HEK293 (cell line): ENCODE data around the gene ACSM3.

Source experiments
- CTCF ChIA-PET: fragments of 350-600 bp; formaldehyde crosslinking; extraction: SDS; loops from one replicate; lab custom pipeline; 2021; ENCODE audit warnings: antibody characterized with exemption; lab: Yijun Ruan, JAX
- POLR2A ChIA-PET: fragments of 300-600 bp; formaldehyde crosslinking; extraction: SDS; loops from one replicate; lab custom pipeline; 2020; ENCODE audit warnings: antibody characterized with exemption, inconsistent platforms; lab: Yijun Ruan, JAX
- H3K27ac ChIP-seq: fragments of 200-500 bp; sonication (Bioruptor generic); 2 replicates; pipeline ENCODE4 v1.5.1; 2014; ENCODE audit warnings: low read depth, low read length, control low read depth, inconsistent platforms; ENCODE audit errors: extremely low read depth
- H3K36me3 ChIP-seq, 2 experiments: fragments of 200-500 bp in 1 of 2; sonication (Bioruptor generic) in 1 of 2; 1 replicate in 1 of 2; 2 replicates in 1 of 2; pipeline ENCODE4 v1.5.1; 2014 to 2017; ENCODE audit warnings: inconsistent platforms in 2 of 2, low read length in 2 of 2; ENCODE audit not compliant: control insufficient read depth in 2 of 2, insufficient read depth in 1 of 2
- H3K4me1 ChIP-seq: fragments of 200-500 bp; sonication (Bioruptor generic); 2 replicates; pipeline ENCODE4 v1.5.1; 2014; ENCODE audit warnings: mild to moderate bottlenecking, low read length, inconsistent platforms; ENCODE audit not compliant: control insufficient read depth, insufficient read depth
- H3K4me3 ChIP-seq: 2 replicates; pipeline ENCODE4 v1.5.1; 2011; ENCODE audit warnings: low read depth, mild to moderate bottlenecking, control low read depth, low read length, moderate library complexity
- H3K9me3 ChIP-seq: fragments of 200-500 bp; sonication (Bioruptor generic); 2 replicates; pipeline ENCODE4 v1.5.1; 2014; ENCODE audit warnings: low read depth, low read length, inconsistent platforms; ENCODE audit not compliant: control insufficient read depth, insufficient read depth
- ATF2 ChIP-seq: fragments of 450-650 bp; formaldehyde crosslinking; IDR thresholded peaks from 2 replicates; pipeline ENCODE4 v1.5.1; 2016; ENCODE audit warnings: missing biosample characterization, missing genetic modification characterization, low read depth
- BCL6B ChIP-seq: fragments of 450-650 bp; formaldehyde crosslinking; IDR thresholded peaks from 2 replicates; pipeline ENCODE4 v1.5.1; 2017; ENCODE audit warnings: missing biosample characterization, missing genetic modification characterization
- KLF9 ChIP-seq: fragments of 450-650 bp; formaldehyde crosslinking; IDR thresholded peaks from 2 replicates; pipeline ENCODE4 v1.5.1; 2016; ENCODE audit warnings: missing biosample characterization, missing genetic modification characterization, low read depth
- MZF1 ChIP-seq: fragments of 450-650 bp; formaldehyde crosslinking; IDR thresholded peaks from 2 replicates; pipeline ENCODE4 v1.5.1; 2017; ENCODE audit warnings: missing biosample characterization, missing genetic modification characterization, borderline replicate concordance
- OSR2 ChIP-seq: fragments of 450-650 bp; formaldehyde crosslinking; IDR thresholded peaks from 2 replicates; pipeline ENCODE4 v1.5.1; 2016; ENCODE audit warnings: missing biosample characterization, missing genetic modification characterization
- SCRT2 ChIP-seq: fragments of 450-650 bp; formaldehyde crosslinking; IDR thresholded peaks from 2 replicates; pipeline ENCODE4 v1.5.1; 2016; ENCODE audit warnings: missing biosample characterization, missing genetic modification characterization
- SETDB1 ChIP-seq: IDR thresholded peaks from one replicate; pipeline ENCODE4 v1.6.1; 2017; ENCODE audit warnings: mild to moderate bottlenecking, low read length, moderate library complexity, mixed read lengths; ENCODE audit not compliant: insufficient read length
- ZBTB20 ChIP-seq: fragments of 450-650 bp; formaldehyde crosslinking; IDR thresholded peaks from 2 replicates; pipeline ENCODE4 v1.5.1; 2016; ENCODE audit warnings: missing biosample characterization, missing genetic modification characterization
- ZFP69B ChIP-seq: fragments of 450-650 bp; formaldehyde crosslinking; IDR thresholded peaks from 2 replicates; pipeline ENCODE4 v1.5.1; 2016; ENCODE audit warnings: missing biosample characterization, missing genetic modification characterization
- ZNF2 ChIP-seq: fragments of 450-650 bp; formaldehyde crosslinking; IDR thresholded peaks from 2 replicates; pipeline ENCODE4 v1.5.1; 2016; ENCODE audit warnings: missing biosample characterization, missing genetic modification characterization
- ZNF239 ChIP-seq: fragments of 450-650 bp; formaldehyde crosslinking; IDR thresholded peaks from 2 replicates; pipeline ENCODE4 v1.5.1; 2016; ENCODE audit warnings: missing biosample characterization, missing genetic modification characterization
- ZNF274 ChIP-seq, 2 experiments: fragments of 200-500 bp in 1 of 2; fragments of 450-650 bp in 1 of 2; sonication (Bioruptor generic) in 1 of 2; formaldehyde crosslinking in 1 of 2; IDR thresholded peaks; 2 replicates each; pipeline versions ENCODE4 v1.5.1 to v1.6.1; 2014 to 2016; ENCODE audit warnings: borderline replicate concordance in 1 of 2, inconsistent platforms in 1 of 2, low read length in 1 of 2, missing biosample characterization in 1 of 2, missing genetic modification characterization in 1 of 2
- ZNF416 ChIP-seq: fragments of 450-650 bp; formaldehyde crosslinking; IDR thresholded peaks from 2 replicates; pipeline ENCODE4 v1.5.1; 2016; ENCODE audit warnings: missing biosample characterization, missing genetic modification characterization
- ZNF449 ChIP-seq: fragments of 450-650 bp; formaldehyde crosslinking; IDR thresholded peaks from 2 replicates; pipeline ENCODE4 v1.5.1; 2017; ENCODE audit warnings: missing biosample characterization, mild to moderate bottlenecking, missing genetic modification characterization, moderate library complexity
- ZNF530 ChIP-seq: fragments of 450-650 bp; formaldehyde crosslinking; IDR thresholded peaks from 2 replicates; pipeline ENCODE4 v1.5.1; 2016; ENCODE audit warnings: low read depth, missing biosample characterization, missing genetic modification characterization
- ZNF548 ChIP-seq: fragments of 450-650 bp; formaldehyde crosslinking; IDR thresholded peaks from 2 replicates; pipeline ENCODE4 v1.5.1; 2016; ENCODE audit warnings: missing biosample characterization, missing genetic modification characterization
- ZNF626 ChIP-seq: fragments of 450-650 bp; sonication (Bioruptor Pico); formaldehyde crosslinking; IDR thresholded peaks from 2 replicates; pipeline ENCODE4 v1.5.1; 2018; ENCODE audit warnings: missing biosample characterization, missing genetic modification characterization, inconsistent platforms
- ZNF629 ChIP-seq: fragments of 450-650 bp; formaldehyde crosslinking; IDR thresholded peaks from 2 replicates; pipeline ENCODE4 v1.5.1; 2017; ENCODE audit warnings: missing biosample characterization, missing genetic modification characterization
- ZNF639 ChIP-seq: fragments of 450-650 bp; formaldehyde crosslinking; IDR thresholded peaks from 2 replicates; pipeline ENCODE4 v1.5.1; 2016; ENCODE audit warnings: missing biosample characterization, missing genetic modification characterization
- ZNF654 ChIP-seq: fragments of 450-650 bp; formaldehyde crosslinking; IDR thresholded peaks from 2 replicates; pipeline ENCODE4 v1.5.1; 2016; ENCODE audit warnings: low read depth, missing biosample characterization, missing genetic modification characterization
- ZNF677 ChIP-seq: fragments of 450-650 bp; IDR thresholded peaks from 2 replicates; pipeline ENCODE4 v1.5.0; 2018; ENCODE audit warnings: missing biosample characterization, mild to moderate bottlenecking, missing genetic modification characterization, moderate library complexity
- ZNF704 ChIP-seq: fragments of 450-650 bp; formaldehyde crosslinking; IDR thresholded peaks from 2 replicates; pipeline ENCODE4 v1.5.1; 2016; ENCODE audit warnings: missing biosample characterization, missing genetic modification characterization
- ZNF747 ChIP-seq: fragments of 450-650 bp; formaldehyde crosslinking; IDR thresholded peaks from 2 replicates; pipeline ENCODE4 v1.5.1; 2016; ENCODE audit warnings: missing biosample characterization, missing genetic modification characterization
- ZSCAN30 ChIP-seq: fragments of 450-650 bp; IDR thresholded peaks from 2 replicates; pipeline ENCODE4 v1.5.1; 2018; ENCODE audit warnings: missing biosample characterization, mild to moderate bottlenecking, missing genetic modification characterization, moderate library complexity
- ZSCAN4 ChIP-seq: fragments of 450-650 bp; formaldehyde crosslinking; IDR thresholded peaks from 2 replicates; pipeline ENCODE4 v1.5.1; 2017; ENCODE audit warnings: missing biosample characterization, missing genetic modification characterization
- ZXDB ChIP-seq: fragments of 450-650 bp; formaldehyde crosslinking; IDR thresholded peaks from 2 replicates; pipeline ENCODE4 v1.5.1; 2016; ENCODE audit warnings: missing biosample characterization, missing genetic modification characterization

Gene ACSM3

GRCh38 chr16:20767577-20767976, 3.8 kb downstream of the ACSM3 start:
- Histone ChIP-seq H3K4me1 (no peaks in the 10 kb centered on the region), H3K9me3 (no peaks in the 10 kb centered on the region), H3K36me3 (no peaks in the 10 kb centered on the region), H3K27ac (no peak overlapping the region), H3K4me3 (no peak overlapping the region)
- no peak for TF ChIP-seq ZBTB20 (tag by site-specific recombination)
- TF ChIP-seq ZXDB (tag by site-specific recombination), result no peak
- TF ChIP-seq BCL6B (tag by site-specific recombination), result no peak
- CTCF ChIA-PET, result no interaction called here
- POLR2A ChIA-PET, result no interaction called here

- Histone ChIP-seq H3K4me3 (no peak overlapping the region), H3K36me3 (no peaks in the 10 kb centered on the region), H3K9me3 (no peaks in the 10 kb centered on the region), H3K4me1 (no peaks in the 10 kb centered on the region), H3K27ac (no peak overlapping the region)
- POLR2A ChIA-PET, result no interaction called here
- CTCF ChIA-PET, result interaction anchor here (0.7 kb wide), 1 partner anchor 12 kb away, joined by 3 read pairs; no protein-coding TSS in a partner anchor
- TF ChIP-seq ZSCAN30 (tag by site-specific recombination) (no peak), ZNF548 (tag by site-specific recombination) (no peak), MZF1 (tag by site-specific recombination) (no peak), ZNF416 (tag by site-specific recombination) (no peak), ZNF239 (tag by site-specific recombination) (no peak), ZNF530 (no peak), ZNF654 (tag by site-specific recombination) (no peak), OSR2 (no peak), KLF9 (no peak), ZNF2 (tag by site-specific recombination) (no peak), ZNF677 (tag by site-specific recombination) (no peak)
Observed at GRCh38 chr16:20768121-20768520, 4.3 kb downstream of the ACSM3 start.

GRCh38 chr16:20768818-20769217, 5.0 kb downstream of the ACSM3 start:
- CTCF ChIA-PET, result interaction anchor here (0.7 kb wide), 2 partner anchors 11 to 1095 kb away, joined by 3 read pairs; no protein-coding TSS in a partner anchor
- H3K36me3 ChIP-seq, result no peaks in the 10 kb centered on the region
- H3K9me3 ChIP-seq, result no peaks in the 10 kb centered on the region
- no peak overlapping the region for H3K4me3 ChIP-seq
- H3K27ac ChIP-seq, result no peak overlapping the region
- H3K4me1 ChIP-seq, result no peaks in the 10 kb centered on the region
- POLR2A ChIA-PET, result no interaction called here
- TF ChIP-seq SCRT2 (tag by site-specific recombination), result no peak
- TF ChIP-seq ZNF626 (tag by site-specific recombination), result no peak
- TF ChIP-seq ZNF639 (tag by site-specific recombination), result no peak
- TF ChIP-seq SETDB1, result no peak
- TF ChIP-seq ZNF274 (IDR thresholded peaks at IDR 0.05; ENCODE audit: low read length), result no peak
- no peak for TF ChIP-seq ZNF274 (tag by site-specific recombination; IDR thresholded peaks at IDR 0.05; ENCODE audit: borderline replicate concordance)
- no peak for TF ChIP-seq ZNF704
- TF ChIP-seq ZFP69B (tag by site-specific recombination), result no peak
- no peak for TF ChIP-seq ATF2 (tag by site-specific recombination)
- TF ChIP-seq ZNF747 (tag by site-specific recombination), result no peak
- no peak for TF ChIP-seq ZNF449
- TF ChIP-seq ZSCAN4 (tag by site-specific recombination), result no peak
- no peak for TF ChIP-seq ZNF629 (tag by site-specific recombination)
